ENCODE data around the gene TBC1D24.
"Not testable (repeated sequence)": the region's sequence is repeated elsewhere in the genome, so short reads cannot be mapped to it uniquely, and the experiment has no call there.

Gene TBC1D24

GRCh38 chr16:2468725-2469398, 6.1 kb upstream of the TBC1D24 start:
- DNase-seq (ENCODE audit: low read depth in 1 of 2, low spot score in 1 of 2): no peak

- DNase-seq (ENCODE audit: low read depth in 1 of 2, low spot score in 1 of 2): no peak
Measured at GRCh38 chr16:2469399-2470233, 5.3 kb upstream of the TBC1D24 start.

- DNase-seq (ENCODE audit: low read depth in 1 of 2, low spot score in 1 of 2): no peak
Measured at GRCh38 chr16:2470234-2470601, 4.7 kb upstream of the TBC1D24 start.

GRCh38 chr16:2470603-2471015, 4.3 kb upstream of the TBC1D24 start:
- DNase-seq (ENCODE audit: low read depth in 1 of 2, low spot score in 1 of 2): no peak

GRCh38 chr16:2471016-2471652, 3.8 kb upstream of the TBC1D24 start, which contains the start of gene NTN3:
NTN3 (plus strand) TSS chr16:2471297; CDS start chr16:2471702, 405 bp downstream.
- DNase-seq (ENCODE audit: low read depth in 1 of 2, low spot score in 1 of 2): no peak

GRCh38 chr16:2471653-2472487, 3.1 kb upstream of the TBC1D24 start:
- DNase-seq (ENCODE audit: low read depth in 1 of 2, low spot score in 1 of 2): no peak

- no peak for DNase-seq (ENCODE audit: low read depth in 1 of 2, low spot score in 1 of 2)
Measured at GRCh38 chr16:2472488-2472864, 2.5 kb upstream of the TBC1D24 start.

- DNase-seq (ENCODE audit: low read depth in 1 of 2, low spot score in 1 of 2): no peak
Measured at GRCh38 chr16:2472885-2473445, 2.0 kb upstream of the TBC1D24 start.

GRCh38 chr16:2473446-2473926, 1.4 kb upstream of the TBC1D24 start:
- no peak for DNase-seq (ENCODE audit: low read depth in 1 of 2, low spot score in 1 of 2)

GRCh38 chr16:2473999-2474876, 689 bp upstream of the TBC1D24 start:
- DNase-seq (ENCODE audit: low read depth in 1 of 2, low spot score in 1 of 2): peak in 1 of 2 donors; percentile 26

GRCh38 chr16:2475413-2476344, 752 bp downstream of the TBC1D24 start:
- DNase-seq (ENCODE audit: low read depth in 1 of 2, low spot score in 1 of 2): no peak

GRCh38 chr16:2476345-2476720, 1.4 kb downstream of the TBC1D24 start:
- no peak for DNase-seq (ENCODE audit: low read depth in 1 of 2, low spot score in 1 of 2)

- no peak for DNase-seq (ENCODE audit: low read depth in 1 of 2, low spot score in 1 of 2)
Measured at GRCh38 chr16:2476741-2477140, 1.8 kb downstream of the TBC1D24 start.

- DNase-seq (ENCODE audit: low read depth in 1 of 2, low spot score in 1 of 2): no peak
Measured at GRCh38 chr16:2477327-2477726, 2.4 kb downstream of the TBC1D24 start.

GRCh38 chr16:2478279-2478678, 3.4 kb downstream of the TBC1D24 start:
- DNase-seq (ENCODE audit: low read depth in 1 of 2, low spot score in 1 of 2): no peak

- not testable (repeated sequence) for DNase-seq (ENCODE audit: low read depth in 1 of 2, low spot score in 1 of 2)
Measured at GRCh38 chr16:2479996-2480395, 5.1 kb downstream of the TBC1D24 start.

- DNase-seq (ENCODE audit: low read depth in 1 of 2, low spot score in 1 of 2): no peak
Measured at GRCh38 chr16:2480948-2481347, 6.0 kb downstream of the TBC1D24 start.

GRCh38 chr16:2481676-2482075, 6.7 kb downstream of the TBC1D24 start:
- no peak for DNase-seq (ENCODE audit: low read depth in 1 of 2, low spot score in 1 of 2)

- DNase-seq (ENCODE audit: low read depth in 1 of 2, low spot score in 1 of 2): no peak
Measured at GRCh38 chr16:2482249-2482648, 7.3 kb downstream of the TBC1D24 start.
